Activated CD4-positive, alpha-beta T cell treated with anti-CD3 and anti-CD28 coated beads, Interleukin-2, amount 10 ng/mL, durations not matched to agents 24 days and 14 days (primary cell): Measurements from ENCODE around the gene SKIC8. TPM values are rescaled to one million over a fixed set of nuclear protein-coding genes. Genes with fewer than 3 reads are reported as not detected.

Source experiments
- total RNA-seq: library from RNA; stranded (reverse); gene quantifications from 2 replicates; pipeline ENCODE4 v1.2.3, GENCODE V29; 2022

Gene SKIC8
- total RNA-seq, 1 donor from 2014 or later, result 57.6 TPM

Other genes starting within 250 kb of the SKIC8 start
- gene TBC1D2B, start 221.9 kb downstream of the SKIC8 start, total RNA-seq, result 56.8 and 62.3 TPM in 2 replicates
- not detected in 2 replicates for gene SH2D7, start 207.0 kb downstream of the SKIC8 start, total RNA-seq
- 1.2 and 1.5 TPM in 2 replicates for gene CIB2, start 168.2 kb downstream of the SKIC8 start, total RNA-seq
- gene IDH3A, start 150.2 kb downstream of the SKIC8 start, total RNA-seq, result 165 and 169 TPM in 2 replicates
- gene ACSBG1, start 65.0 kb downstream of the SKIC8 start, total RNA-seq, result not detected in 2 replicates
- 74.1 and 75.9 TPM in 2 replicates for gene DNAJA4, start 35.0 kb downstream of the SKIC8 start, total RNA-seq
- gene CRABP1, start 40.7 kb upstream of the SKIC8 start, total RNA-seq, result not detected in 2 replicates
- gene IREB2, start 138.6 kb upstream of the SKIC8 start, total RNA-seq, result 89.1 and 89.4 TPM in 2 replicates
- gene HYKK, start 208.0 kb upstream of the SKIC8 start, total RNA-seq, result 0.90 and 1.6 TPM in 2 replicates
- gene PSMA4, start 240.8 kb upstream of the SKIC8 start, total RNA-seq, result 335 and 342 TPM in 2 replicates